ENCODE results near the gene EEPD1.

GRCh38 chr7:36131026-36131425 lies 22.0 kb upstream of the EEPD1 start:
- TF ChIP-seq CTCF (IDR thresholded peaks at IDR 0.05), result no peak
- no peak for TF ChIP-seq POLR2AphosphoS5 (IDR thresholded peaks at IDR 0.05; ENCODE audit: insufficient read depth in 1 of 2, low read depth in 1 of 2)
- no peak for TF ChIP-seq POLR2A (IDR thresholded peaks at IDR 0.05)
